PC-3 (cell line): ENCODE measurements around the gene OVOL2. TPM values are rescaled to one million over a fixed set of nuclear protein-coding genes. Genes with fewer than 3 reads are reported as not detected.

ENCODE experiments used
- ATAC-seq: fragments of 200-7000 bp; cut with Tn5 transposase; 2 replicates; pipeline ENCODE4 v1.9.1; 2020; ENCODE audit warnings: mild to moderate bottlenecking, moderate library complexity
- BruUV-seq: library from RNA; stranded (reverse); fragments of 400-500 nt; replicated peaks from 2 replicates; lab custom pipeline; 2021; lab: Mats Ljungman, UMichigan
- CTCF ChIA-PET: fragments of 300-600 bp; sonication (Branson Sonifier 250); formaldehyde crosslinking; loops from one replicate; lab custom pipeline; 2022; ENCODE audit warnings: antibody characterized with exemption; lab: Charles Lee
- POLR2A ChIA-PET: fragments of 300-600 bp; sonication (Branson Sonifier 250); formaldehyde crosslinking; loops from one replicate; lab custom pipeline; 2022; ENCODE audit warnings: antibody characterized with exemption; ENCODE audit not compliant: unreplicated experiment; lab: Charles Lee
- DNase-seq: peaks from one replicate; pipeline ENCODE4 v3.0.0-alpha.2; 2015
- H2AFZ ChIP-seq: fragments of 300-600 bp; sonication (generic); 2 replicates; pipeline ENCODE4 v1.6.0; 2016; ENCODE audit warnings: antibody characterized with exemption, low read length
- H3F3A ChIP-seq: fragments of 300-600 bp; sonication (generic); one replicate; pipeline ENCODE4 v1.6.0; 2017; ENCODE audit warnings: antibody characterized with exemption, low read length, control low read depth, mild to moderate bottlenecking; ENCODE audit not compliant: unreplicated experiment
- H3K27ac ChIP-seq: fragments of 300-600 bp; sonication (generic); 2 replicates; pipeline ENCODE4 v1.5.1; 2016; ENCODE audit warnings: mild to moderate bottlenecking, low read length
- H3K27me3 ChIP-seq: fragments of 300-600 bp; sonication (generic); 2 replicates; pipeline ENCODE4 v1.6.1; 2016; ENCODE audit warnings: low read length, mixed read lengths
- H3K36me3 ChIP-seq: fragments of 300-600 bp; sonication (generic); 2 replicates; pipeline ENCODE4 v1.6.1; 2016; ENCODE audit warnings: low read depth, mixed run types, low read length, mixed read lengths
- H3K4me1 ChIP-seq: fragments of 300-600 bp; sonication (generic); 2 replicates; pipeline ENCODE4 v1.5.1; 2016; ENCODE audit warnings: low read length; ENCODE audit not compliant: insufficient read depth
- H3K4me2 ChIP-seq: fragments of 300-600 bp; sonication (generic); 2 replicates; pipeline ENCODE4 v1.6.0; 2016; ENCODE audit warnings: low read length
- H3K4me3 ChIP-seq: fragments of 300-600 bp; sonication (generic); 2 replicates; pipeline ENCODE4 v1.5.1; 2016; ENCODE audit warnings: mild to moderate bottlenecking, low read length, mixed read lengths
- H3K79me2 ChIP-seq: fragments of 300-600 bp; sonication (generic); 2 replicates; pipeline ENCODE4 v1.6.1; 2017; ENCODE audit warnings: low read length, mixed read lengths
- H3K9ac ChIP-seq: fragments of 300-600 bp; sonication (generic); 2 replicates; pipeline ENCODE4 v1.6.0; 2016; ENCODE audit warnings: mild to moderate bottlenecking, low read length
- H3K9me2 ChIP-seq: fragments of 300-600 bp; sonication (generic); replicated peaks from 2 replicates; pipeline ENCODE4 v1.6.1; 2016; ENCODE audit warnings: mixed run types, low read length, mixed read lengths
- H3K9me3 ChIP-seq: fragments of 300-600 bp; sonication (generic); 2 replicates; pipeline ENCODE4 v1.6.1; 2016; ENCODE audit warnings: low read length, mixed read lengths
- H4K20me1 ChIP-seq: fragments of 300-600 bp; sonication (generic); 2 replicates; pipeline ENCODE4 v1.6.1; 2016; ENCODE audit warnings: low read length, mixed read lengths
- CTCF ChIP-seq: fragments of 300-600 bp; sonication (generic); conservative IDR thresholded peaks from 2 replicates; pipeline ENCODE4 v1.5.1; 2017; ENCODE audit warnings: antibody characterized with exemption, low read depth, mild to moderate bottlenecking, low read length
- EZH2 ChIP-seq: fragments of 300-600 bp; sonication (generic); IDR thresholded peaks from one replicate; pipeline ENCODE4 v1.6.1; 2017; ENCODE audit warnings: antibody characterized with exemption, mild to moderate bottlenecking, low read length; ENCODE audit not compliant: unreplicated experiment
- EZH2phosphoT487 ChIP-seq: fragments of 300-600 bp; sonication (generic); IDR thresholded peaks from 2 replicates; pipeline ENCODE4 v1.6.1; 2018; ENCODE audit warnings: mild to moderate bottlenecking, antibody characterized with exemption, low read length, borderline replicate concordance
- intact Hi-C: fragments of 100-400 bp; cut with micrococcal nuclease; formaldehyde crosslinking; loops from 2 replicates; pipeline ENCODE4 v1.9.0; 2023
- total RNA-seq: library from RNA; depleted of rRNA; stranded (reverse); fragments of >200 nt; gene quantifications from 2 replicates; pipeline ENCODE4 v1.2.3, GENCODE V29; 2014

OVOL2 gene
- total RNA-seq, 1 experiment from 2014 or later, result 23.1 TPM

GRCh38 chr20:18039063-18039462 is 18.7 kb downstream of the OVOL2 start:
- ChIA-PET POLR2A (no interaction called here), CTCF (no interaction called here)
- no peak for DNase-seq
- Histone ChIP-seq H3K36me3 (no peaks in the 10 kb centered on the region; the same call in 1 of the 2 replicates), H3K4me3 (no peak overlapping the region), H3K9ac (no peak overlapping the region), H3K9me2 (no peaks in the 10 kb centered on the region), H4K20me1 (no peaks in the 10 kb centered on the region), H3K27ac (no peak overlapping the region), H3K79me2 (0 out of 2 replicates have a peak, but pooled peaks cover 3% of the 10 kb centered on the region), H2AFZ (no peak overlapping the region), H3K9me3 (no peaks in the 10 kb centered on the region), H3K27me3 (no peaks in the 10 kb centered on the region), H3K4me2 (no peak overlapping the region), H3F3A (no peaks in the 10 kb centered on the region), H3K4me1 (no peaks in the 10 kb centered on the region)
- intact Hi-C loops, result no loop called here
- BruUV-seq, result no TSS peak
- no peak for ATAC-seq
- TF ChIP-seq CTCF (no peak), EZH2 (no peak), EZH2phosphoT487 (no peak)

- Histone ChIP-seq H3K79me2 (no peaks in the 10 kb centered on the region), H3K27me3 (no peaks in the 10 kb centered on the region), H3K36me3 (peaks cover 5% of the 10 kb centered on the region; the same call in 1 of the 2 replicates), H3K27ac (no peak overlapping the region), H2AFZ (no peak overlapping the region), H3K4me3 (no peak overlapping the region), H3K4me1 (no peaks in the 10 kb centered on the region), H4K20me1 (no peaks in the 10 kb centered on the region), H3K9me3 (no peaks in the 10 kb centered on the region), H3K4me2 (no peak overlapping the region), H3K9ac (no peak overlapping the region), H3F3A (no peaks in the 10 kb centered on the region), H3K9me2 (no peaks in the 10 kb centered on the region)
- no TSS peak for BruUV-seq
- ChIA-PET CTCF (no interaction called here), POLR2A (no interaction called here)
- TF ChIP-seq EZH2phosphoT487 (no peak), CTCF (no peak), EZH2 (no peak)
- intact Hi-C loops, result no loop called here
- ATAC-seq (no peak), DNase-seq (no peak)
Observed at GRCh38 chr20:18034039-18034438, 23.7 kb downstream of the OVOL2 start.

- DNase-seq (peak; percentile 33), ATAC-seq (peak; percentile 22; the same call in 1 of the 2 replicates)
- POLR2A ChIA-PET, result no interaction called here
- Histone ChIP-seq H3K9ac (no peak overlapping the region), H3K4me2 (no peak overlapping the region), H3K27ac (no peak overlapping the region), H3K4me3 (no peak overlapping the region), H4K20me1 (no peaks in the 10 kb centered on the region), H3K9me2 (no peaks in the 10 kb centered on the region), H3F3A (no peaks in the 10 kb centered on the region), H3K4me1 (no peaks in the 10 kb centered on the region), H3K79me2 (no peaks in the 10 kb centered on the region), H2AFZ (no peak overlapping the region), H3K9me3 (no peaks in the 10 kb centered on the region), H3K36me3 (peaks cover 5% of the 10 kb centered on the region; the same call in 1 of the 2 replicates), H3K27me3 (no peaks in the 10 kb centered on the region)
- no TSS peak for BruUV-seq
- CTCF ChIA-PET, result no interaction called here
- TF ChIP-seq EZH2phosphoT487, result no peak
- TF ChIP-seq CTCF, result peak; percentile 42
- intact Hi-C loops, result no loop called here
Observed at GRCh38 chr20:18032977-18033892, 24.5 kb downstream of the OVOL2 start.
